ENCODE measurements around the gene MSI2. TPM values are rescaled to one million over a fixed set of nuclear protein-coding genes. Genes with fewer than 3 reads are reported as not detected.

The MSI2 gene
- total RNA-seq, 4 donors from 2014 or later, result 9.9 to 18.5 (median 13.8) TPM

- no peak overlapping the region for H3K4me3 ChIP-seq (ENCODE audit: low read depth, poor library complexity, severe bottlenecking)
- WGBS, 2 donors, result 67 to 80% methylated on average over 6 of the region's 6 CpGs
- TF ChIP-seq POLR2A (IDR thresholded peaks at IDR 0.05) (no peak), CTCF (IDR thresholded peaks at IDR 0.05) (no peak)
- DNase-seq (ENCODE audit: low spot score in 2 of 2), result no peak
- intact Hi-C loops (cut with DNase I; ENCODE audit: low total_unique reads), result no loop called here
Observed at GRCh38 chr17:57572062-57572461, 315.7 kb downstream of the MSI2 start.

- H3K4me3 ChIP-seq (ENCODE audit: low read depth, poor library complexity, severe bottlenecking), result no peak overlapping the region
- no peak for DNase-seq (ENCODE audit: low spot score in 2 of 2)
- intact Hi-C loops (cut with DNase I; ENCODE audit: low total_unique reads), result no loop called here
- whole genome bisulfite sequencing, 2 donors, result 94 to 96% methylated on average over 13 of the region's 13 CpGs
- TF ChIP-seq POLR2A (IDR thresholded peaks at IDR 0.05), result no peak
- no peak for TF ChIP-seq CTCF (IDR thresholded peaks at IDR 0.05)
Observed at GRCh38 chr17:57572600-57572999, 316.3 kb downstream of the MSI2 start.

DNA sequence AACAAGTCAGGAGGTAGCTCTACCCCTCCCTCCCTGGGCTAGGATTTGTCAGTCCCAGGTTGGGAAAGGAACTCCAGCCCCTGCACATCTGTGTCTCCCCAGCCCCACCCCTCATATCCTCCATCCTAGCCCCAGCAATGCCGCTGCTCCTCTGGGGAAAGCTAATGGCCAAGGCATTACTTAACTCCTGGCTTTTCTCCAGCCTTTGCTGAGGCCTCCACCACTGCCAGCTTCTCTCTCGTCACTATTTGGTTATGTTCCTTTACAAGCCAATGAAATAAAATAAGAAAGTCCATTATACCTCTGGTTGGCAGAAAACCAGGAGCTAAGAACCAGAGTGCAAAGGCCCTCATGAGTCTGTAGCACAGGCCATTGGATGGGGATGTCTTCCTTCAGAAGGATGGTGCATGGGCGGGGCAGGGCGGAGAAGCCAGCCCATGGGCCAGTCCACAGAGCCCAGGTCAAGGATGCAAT, 317.8 kb downstream of the MSI2 start:
- no peak overlapping the region for H3K4me3 ChIP-seq (ENCODE audit: low read depth, poor library complexity, severe bottlenecking)
- DNase-seq (ENCODE audit: low spot score in 2 of 2), result no peak
- 66 to 67% methylated on average over 4 of the region's 4 CpGs for WGBS, 2 donors
- intact Hi-C loops (cut with DNase I; ENCODE audit: low total_unique reads), result no loop called here
- TF ChIP-seq POLR2A (IDR thresholded peaks at IDR 0.05), result no peak
- TF ChIP-seq CTCF (IDR thresholded peaks at IDR 0.05), result no peak

- DNase-seq (ENCODE audit: low spot score in 2 of 2), result no peak
- intact Hi-C loops (cut with DNase I; ENCODE audit: low total_unique reads), result no loop called here
- TF ChIP-seq POLR2A (IDR thresholded peaks at IDR 0.05) (no peak), CTCF (IDR thresholded peaks at IDR 0.05) (no peak)
- no peak overlapping the region for H3K4me3 ChIP-seq (ENCODE audit: low read depth, poor library complexity, severe bottlenecking)
- WGBS, 2 donors, result 87% methylated on average over 8 of the region's 8 CpGs
Observed at GRCh38 chr17:57576744-57577143, 320.4 kb downstream of the MSI2 start.

DNA sequence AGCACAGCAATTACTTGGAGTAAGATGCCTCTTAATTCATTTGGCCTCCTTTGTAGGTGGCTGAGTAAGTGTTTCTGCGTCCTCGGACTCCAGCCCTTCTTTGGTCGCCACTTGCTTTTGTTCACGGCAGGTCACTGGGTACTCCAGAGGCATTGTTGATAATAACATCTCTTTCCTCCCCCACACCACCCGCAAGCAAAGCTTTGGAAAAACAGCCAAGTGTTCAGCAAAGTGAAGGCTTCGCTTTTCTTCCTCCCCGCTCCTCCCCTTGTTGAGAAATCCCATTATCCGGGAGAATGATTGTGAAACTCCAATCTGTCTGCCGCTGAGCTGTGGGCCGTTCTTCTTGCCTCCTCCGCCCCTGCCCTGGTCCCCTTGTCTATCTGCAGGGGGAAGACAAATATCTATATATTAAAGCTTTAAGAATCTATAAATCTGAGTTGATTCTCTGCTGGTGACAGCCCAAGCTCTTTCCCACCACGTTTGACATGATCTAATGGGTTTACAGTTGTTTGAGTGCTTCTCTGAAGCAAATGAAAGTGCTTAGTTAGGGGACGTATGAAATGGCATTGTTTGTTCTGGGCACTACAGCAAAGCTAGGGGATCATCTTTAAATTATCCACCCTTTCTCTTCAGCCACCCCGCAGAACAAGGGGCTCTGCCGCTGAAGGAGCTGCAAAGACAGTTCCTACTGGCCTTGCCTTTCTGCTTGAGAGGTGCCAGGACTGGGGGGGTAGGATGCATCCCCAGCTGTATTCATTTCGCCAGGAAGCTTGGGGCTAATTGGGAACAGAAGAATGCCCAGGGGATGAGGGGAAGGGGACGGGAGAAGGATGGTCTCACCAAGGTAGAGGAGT, 321.7 kb downstream of the MSI2 start:
- DNase-seq (ENCODE audit: low spot score in 2 of 2), result peak in 1 of 2 donors; percentile 23
- no peak for TF ChIP-seq CTCF (IDR thresholded peaks at IDR 0.05)
- no peak for TF ChIP-seq POLR2A (IDR thresholded peaks at IDR 0.05)
- WGBS, 2 donors, result 43 to 46% methylated on average over 17 of the region's 17 CpGs
- H3K4me3 ChIP-seq (ENCODE audit: low read depth, poor library complexity, severe bottlenecking), result no peak overlapping the region
- intact Hi-C loops (cut with DNase I; ENCODE audit: low total_unique reads), result no loop called here
